ENCODE results near the gene TPH2. TPM values are rescaled to one million over a fixed set of nuclear protein-coding genes. Genes with fewer than 3 reads are reported as not detected.

TPH2 gene
- total RNA-seq, 2 donors from 2014 or later, result not detected

DNA sequence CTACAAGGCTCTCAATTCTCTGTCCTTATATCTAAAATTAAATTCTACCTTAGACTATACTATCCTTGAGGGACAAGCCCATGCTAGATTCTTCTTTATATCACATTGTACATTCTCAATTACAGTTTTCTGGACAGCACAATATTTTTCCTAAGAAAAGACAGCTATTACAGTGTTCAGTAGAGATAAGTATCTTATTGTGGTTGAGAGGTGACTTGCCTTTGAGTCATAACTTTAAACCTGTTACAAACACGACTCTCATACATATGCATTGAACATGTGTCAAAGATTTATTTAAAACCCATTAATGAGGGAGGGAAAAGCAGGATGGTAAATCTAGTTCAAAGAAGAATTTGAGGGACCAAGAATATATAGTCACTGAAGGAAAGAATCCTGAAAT, 61.1 kb downstream of the TPH2 start:
- no peak overlapping the region for H3K4me3 ChIP-seq
- H3K36me3 ChIP-seq, result no peaks in the 10 kb centered on the region
- H3K27ac ChIP-seq, result no peak overlapping the region
- intact Hi-C loops (cut with DNase I), result no loop called here
- no peaks in the 10 kb centered on the region for H3K9me3 ChIP-seq
- no peaks in the 10 kb centered on the region for H3K27me3 ChIP-seq
- TF ChIP-seq, protein P1, sequence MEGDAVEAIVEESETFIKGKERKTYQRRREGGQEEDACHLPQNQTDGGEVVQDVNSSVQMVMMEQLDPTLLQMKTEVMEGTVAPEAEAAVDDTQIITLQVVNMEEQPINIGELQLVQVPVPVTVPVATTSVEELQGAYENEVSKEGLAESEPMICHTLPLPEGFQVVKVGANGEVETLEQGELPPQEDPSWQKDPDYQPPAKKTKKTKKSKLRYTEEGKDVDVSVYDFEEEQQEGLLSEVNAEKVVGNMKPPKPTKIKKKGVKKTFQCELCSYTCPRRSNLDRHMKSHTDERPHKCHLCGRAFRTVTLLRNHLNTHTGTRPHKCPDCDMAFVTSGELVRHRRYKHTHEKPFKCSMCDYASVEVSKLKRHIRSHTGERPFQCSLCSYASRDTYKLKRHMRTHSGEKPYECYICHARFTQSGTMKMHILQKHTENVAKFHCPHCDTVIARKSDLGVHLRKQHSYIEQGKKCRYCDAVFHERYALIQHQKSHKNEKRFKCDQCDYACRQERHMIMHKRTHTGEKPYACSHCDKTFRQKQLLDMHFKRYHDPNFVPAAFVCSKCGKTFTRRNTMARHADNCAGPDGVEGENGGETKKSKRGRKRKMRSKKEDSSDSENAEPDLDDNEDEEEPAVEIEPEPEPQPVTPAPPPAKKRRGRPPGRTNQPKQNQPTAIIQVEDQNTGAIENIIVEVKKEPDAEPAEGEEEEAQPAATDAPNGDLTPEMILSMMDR (IDR thresholded peaks at IDR 0.05), result no peak
- H3K9ac ChIP-seq (ENCODE audit: low read depth in 2 of 2, low read length in 2 of 2), result no peak overlapping the region
- DNase-seq, result no peak
- H3K4me1 ChIP-seq, result no peaks in the 10 kb centered on the region

DNA sequence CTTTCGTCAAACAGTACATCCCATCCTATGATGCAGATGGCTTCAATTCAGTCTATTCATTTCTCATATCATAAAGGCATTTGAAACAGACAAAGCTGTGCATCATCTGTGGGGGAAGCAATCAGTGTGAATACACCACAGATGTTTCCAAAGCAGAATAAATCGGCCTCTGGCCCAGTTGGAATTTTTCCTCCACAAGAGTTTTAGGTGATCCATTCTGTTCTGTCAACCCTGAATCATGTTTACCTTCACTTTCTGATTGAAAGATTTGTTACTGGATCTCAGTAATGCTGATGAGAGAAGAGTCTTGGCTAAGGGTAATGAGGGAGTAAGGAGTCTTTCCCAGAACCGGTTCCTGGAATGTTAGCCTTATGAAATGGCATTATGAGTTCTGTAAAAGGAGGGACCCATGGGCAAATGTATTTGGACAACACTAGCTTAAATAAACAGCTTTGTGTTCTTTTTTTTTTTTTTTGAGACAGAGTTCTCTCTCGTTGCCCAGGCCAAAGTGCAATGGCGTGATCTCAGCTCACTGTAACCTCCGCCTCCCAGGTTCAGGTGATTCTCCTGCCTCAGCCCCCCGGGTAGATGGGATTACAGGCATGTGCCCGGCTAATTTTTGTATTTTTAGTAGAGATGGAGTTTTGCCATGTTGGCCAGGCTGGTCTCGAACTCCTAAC, 62.5 kb downstream of the TPH2 start:
- H3K9me3 ChIP-seq, result no peaks in the 10 kb centered on the region
- no peak for DNase-seq
- intact Hi-C loops (cut with DNase I), result no loop called here
- no peaks in the 10 kb centered on the region for H3K27me3 ChIP-seq
- H3K4me3 ChIP-seq, result no peak overlapping the region
- H3K27ac ChIP-seq, result no peak overlapping the region
- no peak overlapping the region for H3K9ac ChIP-seq (ENCODE audit: low read depth in 2 of 2, low read length in 2 of 2)
- no peaks in the 10 kb centered on the region for H3K4me1 ChIP-seq
- TF ChIP-seq, protein P1 (IDR thresholded peaks at IDR 0.05), result no peak
- no peaks in the 10 kb centered on the region for H3K36me3 ChIP-seq

DNA sequence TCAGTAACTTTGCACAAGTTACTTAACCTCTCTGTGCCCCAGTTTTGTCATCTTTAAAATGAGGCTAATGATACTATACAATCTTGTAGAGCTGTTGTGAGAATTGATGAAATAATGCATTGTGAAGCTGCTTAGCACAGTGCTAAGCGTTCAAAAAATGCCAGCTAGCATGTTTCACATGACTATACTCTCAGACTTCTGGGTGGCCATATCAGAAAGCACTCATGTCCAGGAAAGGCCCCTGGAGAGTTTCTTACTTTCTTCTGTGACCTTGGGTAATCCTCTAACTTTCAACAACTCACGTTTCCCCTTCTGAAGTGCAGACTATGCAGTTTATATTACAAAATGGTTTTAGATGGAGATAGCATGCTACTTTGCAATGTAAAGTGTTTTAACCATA, 68.1 kb downstream of the TPH2 start:
- DNase-seq, result no peak
- Histone ChIP-seq H3K9me3 (no peaks in the 10 kb centered on the region), H3K4me3 (no peak overlapping the region), H3K27ac (no peak overlapping the region), H3K27me3 (no peaks in the 10 kb centered on the region), H3K9ac (ENCODE audit: low read depth in 2 of 2, low read length in 2 of 2) (no peak overlapping the region), H3K36me3 (no peaks in the 10 kb centered on the region), H3K4me1 (no peaks in the 10 kb centered on the region)
- intact Hi-C loops (cut with DNase I), result no loop called here
- TF ChIP-seq, protein P1 (IDR thresholded peaks at IDR 0.05), result no peak

DNA sequence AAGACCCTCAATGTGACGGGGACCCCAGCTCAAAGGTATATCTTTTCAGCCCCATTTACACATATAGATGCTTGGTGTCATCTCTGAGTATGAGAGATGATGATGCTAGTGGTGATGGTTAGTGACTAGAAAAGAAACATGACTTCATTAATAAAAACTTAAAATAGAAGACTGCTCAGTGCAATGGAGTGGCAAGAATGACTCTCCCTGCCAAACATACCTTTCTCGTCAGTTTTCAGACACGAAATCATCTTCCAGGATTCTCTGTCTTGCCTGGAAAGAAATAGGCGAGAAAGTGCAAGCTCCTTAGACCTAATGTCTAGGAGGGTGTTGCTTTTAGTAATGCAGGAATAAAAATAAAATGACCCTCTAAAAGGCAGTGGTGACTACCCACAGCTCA, 71.7 kb downstream of the TPH2 start:
- H3K4me1 ChIP-seq, result no peaks in the 10 kb centered on the region
- H3K4me3 ChIP-seq, result no peak overlapping the region
- no peak overlapping the region for H3K9ac ChIP-seq (ENCODE audit: low read depth in 2 of 2, low read length in 2 of 2)
- DNase-seq, result no peak
- H3K27me3 ChIP-seq, result no peaks in the 10 kb centered on the region
- TF ChIP-seq, protein P1 (IDR thresholded peaks at IDR 0.05), result no peak
- intact Hi-C loops (cut with DNase I), result no loop called here
- no peaks in the 10 kb centered on the region for H3K36me3 ChIP-seq
- H3K9me3 ChIP-seq, result no peaks in the 10 kb centered on the region
- no peak overlapping the region for H3K27ac ChIP-seq

DNA sequence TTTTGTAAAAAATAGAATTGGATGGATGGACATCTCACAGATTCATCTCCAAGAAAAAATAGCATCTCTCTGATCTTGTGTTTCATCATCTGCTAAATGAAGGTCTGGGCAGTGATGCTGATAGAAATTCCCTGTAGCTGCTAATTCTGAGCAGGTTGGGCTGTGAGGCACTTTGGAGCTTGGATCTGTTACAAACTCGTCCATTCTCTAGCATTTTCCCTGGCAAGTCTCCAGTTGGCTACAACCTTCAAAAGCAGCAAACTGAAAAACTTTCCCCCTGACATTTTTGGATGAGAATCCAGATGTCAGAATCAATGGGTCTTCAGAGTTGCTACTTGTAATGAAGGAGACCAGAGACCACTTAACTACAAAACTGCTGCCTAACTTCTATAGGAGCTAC, 72.7 kb downstream of the TPH2 start:
- Histone ChIP-seq H3K27ac (no peak overlapping the region), H3K4me3 (no peak overlapping the region), H3K4me1 (no peaks in the 10 kb centered on the region), H3K9me3 (no peaks in the 10 kb centered on the region), H3K27me3 (no peaks in the 10 kb centered on the region), H3K36me3 (no peaks in the 10 kb centered on the region), H3K9ac (ENCODE audit: low read depth in 2 of 2, low read length in 2 of 2) (no peak overlapping the region)
- DNase-seq, result no peak
- TF ChIP-seq, protein P1 (IDR thresholded peaks at IDR 0.05), result no peak
- intact Hi-C loops (cut with DNase I), result no loop called here
